ENCODE data around the gene TMTC2.

Gene TMTC2

DNA sequence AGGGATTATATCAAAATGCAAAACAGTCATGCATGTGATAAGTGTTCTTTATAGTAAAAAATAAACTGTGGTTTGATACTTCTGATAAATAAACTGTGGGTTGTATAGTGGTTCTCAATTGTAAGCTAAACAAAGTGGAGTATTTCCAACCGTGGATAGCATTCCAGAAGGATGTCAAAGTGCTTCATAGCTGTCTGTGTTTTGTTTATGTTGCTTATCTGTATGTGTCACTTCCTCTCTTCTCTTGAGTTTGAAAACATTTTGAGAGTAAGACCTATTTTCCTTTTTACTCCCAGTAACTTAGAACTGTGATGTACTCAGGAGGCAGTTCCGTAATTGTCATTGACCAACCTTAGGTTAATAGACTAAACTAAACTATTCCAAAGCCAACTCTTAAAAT, 415.8 kb downstream of the TMTC2 start:
- TF ChIP-seq TEAD4 (IDR thresholded peaks at IDR 0.05) (no peak), FOXM1 (IDR thresholded peaks at IDR 0.05; ENCODE audit: borderline replicate concordance, low read depth) (no peak), CEBPB (IDR thresholded peaks at IDR 0.05) (no peak), ZBTB7A (IDR thresholded peaks at IDR 0.05; ENCODE audit: low read depth) (no peak), RAD21 (IDR thresholded peaks at IDR 0.05; ENCODE audit: low read depth) (no peak), EP300 (IDR thresholded peaks at IDR 0.05; ENCODE audit: borderline replicate concordance) (no peak), YY1 (IDR thresholded peaks at IDR 0.05; ENCODE audit: low read depth) (no peak), TAF1 (IDR thresholded peaks at IDR 0.05; ENCODE audit: low read depth) (no peak), EGR1 (IDR thresholded peaks at IDR 0.05) (no peak), CREB1 (IDR thresholded peaks at IDR 0.05; ENCODE audit: low read depth) (no peak), NFIC (IDR thresholded peaks at IDR 0.05) (no peak), REST (IDR thresholded peaks at IDR 0.05; ENCODE audit: low read depth) (no peak)
- TF ChIP-seq, protein P1, sequence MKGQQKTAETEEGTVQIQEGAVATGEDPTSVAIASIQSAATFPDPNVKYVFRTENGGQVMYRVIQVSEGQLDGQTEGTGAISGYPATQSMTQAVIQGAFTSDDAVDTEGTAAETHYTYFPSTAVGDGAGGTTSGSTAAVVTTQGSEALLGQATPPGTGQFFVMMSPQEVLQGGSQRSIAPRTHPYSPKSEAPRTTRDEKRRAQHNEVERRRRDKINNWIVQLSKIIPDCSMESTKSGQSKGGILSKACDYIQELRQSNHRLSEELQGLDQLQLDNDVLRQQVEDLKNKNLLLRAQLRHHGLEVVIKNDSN (IDR thresholded peaks at IDR 0.05), result no peak

GRCh38 chr12:83106873-83107272, 420.2 kb downstream of the TMTC2 start:
- TF ChIP-seq CREB1 (IDR thresholded peaks at IDR 0.05; ENCODE audit: low read depth), result no peak
- no peak for TF ChIP-seq ZBTB7A (IDR thresholded peaks at IDR 0.05; ENCODE audit: low read depth)
- TF ChIP-seq TEAD4 (IDR thresholded peaks at IDR 0.05), result no peak
- TF ChIP-seq NFIC (IDR thresholded peaks at IDR 0.05), result no peak
- no peak for TF ChIP-seq EGR1 (IDR thresholded peaks at IDR 0.05)
- TF ChIP-seq, protein P1 (IDR thresholded peaks at IDR 0.05), result no peak
- TF ChIP-seq CEBPB (IDR thresholded peaks at IDR 0.05), result no peak

- no peak for TF ChIP-seq EP300 (IDR thresholded peaks at IDR 0.05; ENCODE audit: borderline replicate concordance)
- TF ChIP-seq YY1 (IDR thresholded peaks at IDR 0.05; ENCODE audit: low read depth), result no peak
- no peak for TF ChIP-seq EGR1 (IDR thresholded peaks at IDR 0.05)
Measured at GRCh38 chr12:83110424-83110823, 423.7 kb downstream of the TMTC2 start.

- TF ChIP-seq TAF1 (IDR thresholded peaks at IDR 0.05; ENCODE audit: low read depth) (no peak), TEAD4 (IDR thresholded peaks at IDR 0.05) (no peak), CEBPB (IDR thresholded peaks at IDR 0.05) (no peak), ZBTB7A (IDR thresholded peaks at IDR 0.05; ENCODE audit: low read depth) (no peak)
Measured at GRCh38 chr12:83113945-83114344, 427.2 kb downstream of the TMTC2 start.

DNA sequence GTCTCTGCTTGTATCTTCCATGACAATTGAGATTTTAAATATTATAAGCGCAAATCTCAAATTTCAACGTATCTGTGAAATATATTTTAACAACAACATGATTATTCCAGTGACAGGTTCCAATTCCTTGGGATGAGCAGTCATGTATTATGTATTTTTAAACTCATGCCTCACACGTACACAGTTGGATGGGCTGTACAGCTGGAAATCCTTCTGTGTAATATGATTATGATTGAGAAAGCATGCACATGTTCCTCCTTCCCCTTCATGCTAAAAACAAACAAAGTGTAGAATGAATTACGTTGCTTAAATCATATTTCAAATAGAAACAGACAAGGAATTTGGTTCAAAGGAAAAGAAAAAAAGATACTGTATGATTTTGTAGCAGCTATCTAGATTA, 428.3 kb downstream of the TMTC2 start:
- TF ChIP-seq EGR1 (IDR thresholded peaks at IDR 0.05), result no peak
- no peak for TF ChIP-seq TEAD4 (IDR thresholded peaks at IDR 0.05)
- no peak for TF ChIP-seq TCF12 (IDR thresholded peaks at IDR 0.05; ENCODE audit: low read depth)
- no peak for TF ChIP-seq MAX (IDR thresholded peaks at IDR 0.05)
- TF ChIP-seq, protein P1 (IDR thresholded peaks at IDR 0.05), result no peak

- no peak for TF ChIP-seq ZBTB7A (IDR thresholded peaks at IDR 0.05; ENCODE audit: low read depth)
- no peak for TF ChIP-seq EP300 (IDR thresholded peaks at IDR 0.05; ENCODE audit: borderline replicate concordance)
- no peak for TF ChIP-seq EGR1 (IDR thresholded peaks at IDR 0.05)
- TF ChIP-seq RAD21 (IDR thresholded peaks at IDR 0.05; ENCODE audit: low read depth), result no peak
- TF ChIP-seq REST (IDR thresholded peaks at IDR 0.05; ENCODE audit: low read depth), result no peak
- no peak for TF ChIP-seq CREB1 (IDR thresholded peaks at IDR 0.05; ENCODE audit: low read depth)
- TF ChIP-seq, protein P1 (IDR thresholded peaks at IDR 0.05), result no peak
- no peak for TF ChIP-seq MAX (IDR thresholded peaks at IDR 0.05)
- TF ChIP-seq YY1 (IDR thresholded peaks at IDR 0.05; ENCODE audit: low read depth), result no peak
- no peak for TF ChIP-seq TCF12 (IDR thresholded peaks at IDR 0.05; ENCODE audit: low read depth)
- no peak for TF ChIP-seq TEAD4 (IDR thresholded peaks at IDR 0.05)
- no peak for TF ChIP-seq TAF1 (IDR thresholded peaks at IDR 0.05; ENCODE audit: low read depth)
- no peak for TF ChIP-seq CEBPB (IDR thresholded peaks at IDR 0.05)
Measured at GRCh38 chr12:83121897-83122622, 435.4 kb downstream of the TMTC2 start.
